Dermis microvascular lymphatic vessel endothelial cell (primary cell): ENCODE results near the gene ABCG5. TPM values are rescaled to one million over a fixed set of nuclear protein-coding genes. Genes with fewer than 3 reads are reported as not detected.

ENCODE experiments used
- DNase-seq, 2 donors: peaks; one replicate each; pipeline versions ENCODE4 v3.0.0 to v3.0.0-alpha.2; 2010; ENCODE audit warnings: low read depth in 2 of 2
- total RNA-seq: library from RNA; depleted of rRNA; stranded (reverse); fragments of >200 nt; gene quantifications from 2 replicates; pipeline ENCODE4 v1.2.1, GENCODE V29; 2014

Gene ABCG5
- not detected in 2 replicates for total RNA-seq

GRCh38 chr2:43838560-43839267 lies at the start of gene ABCG5, which contains the start of gene ABCG8:
Gene ABCG5 (minus strand): TSS chr2:43838839. CDS start chr2:43838679, 160 bp downstream.
Gene ABCG8 (plus strand): TSS chr2:43838971. CDS start chr2:43839054, 83 bp downstream.
- no peak for DNase-seq

DNA sequence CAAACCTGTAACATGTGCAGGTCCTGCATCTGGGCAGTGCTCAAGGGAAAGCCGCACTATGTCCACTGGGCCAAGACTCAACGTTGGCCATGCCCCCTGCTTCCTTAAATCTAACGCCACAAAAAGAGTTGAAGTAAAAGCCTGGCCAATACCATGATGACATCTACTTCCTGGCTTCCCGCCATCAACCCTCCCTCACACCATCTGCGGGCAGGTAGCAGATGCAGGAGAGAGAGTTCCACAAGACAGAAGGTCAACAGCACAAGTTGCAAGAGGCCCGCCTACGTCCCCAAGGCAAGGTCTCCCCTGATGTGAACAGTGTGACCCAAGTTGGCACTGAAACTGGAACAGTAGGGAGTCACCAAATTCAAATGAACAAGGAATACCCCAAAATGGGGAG lies 48.5 kb upstream of the ABCG5 start:
- no peak for DNase-seq

GRCh38 chr2:43885132-43885632 lies 46.5 kb upstream of the ABCG5 start:
- DNase-seq, result no peak

- no peak for DNase-seq
Observed at GRCh38 chr2:43884689-43885088, 46.0 kb upstream of the ABCG5 start.

DNA sequence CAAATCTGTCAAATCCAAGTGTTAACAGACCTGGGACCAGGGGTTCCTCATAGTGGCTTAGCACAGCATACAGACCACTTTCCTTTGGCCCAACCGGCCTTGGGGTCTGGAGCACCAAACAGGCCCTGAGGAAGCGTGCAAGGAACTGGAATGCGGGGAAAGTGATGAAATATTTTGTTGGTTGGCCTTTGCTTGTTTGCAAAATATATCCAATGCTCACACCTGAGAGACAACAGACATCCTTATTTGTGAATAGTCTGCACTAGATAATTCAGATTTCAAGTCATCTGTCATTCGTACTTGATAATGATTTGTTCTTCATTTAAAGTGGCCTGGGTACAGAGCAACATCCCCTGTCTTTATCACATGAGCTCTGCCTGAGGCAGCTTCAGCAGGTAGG lies 43.7 kb upstream of the ABCG5 start:
- DNase-seq, result no peak

- no peak for DNase-seq
Observed at GRCh38 chr2:43880952-43881351, 42.3 kb upstream of the ABCG5 start.

- DNase-seq, result no peak
Observed at GRCh38 chr2:43880471-43880870, 41.8 kb upstream of the ABCG5 start.

GRCh38 chr2:43879261-43879660 lies 40.6 kb upstream of the ABCG5 start:
- no peak for DNase-seq

GRCh38 chr2:43877782-43878464 lies 39.3 kb upstream of the ABCG5 start:
- peak in 1 of 2 donors; percentile 54 for DNase-seq

- no peak for DNase-seq
Observed at GRCh38 chr2:43874776-43875451, 36.3 kb upstream of the ABCG5 start.

- no peak for DNase-seq
Observed at GRCh38 chr2:43872151-43872550, 33.5 kb upstream of the ABCG5 start.

GRCh38 chr2:43855292-43855691 lies 16.7 kb upstream of the ABCG5 start:
- DNase-seq, result no peak

DNA sequence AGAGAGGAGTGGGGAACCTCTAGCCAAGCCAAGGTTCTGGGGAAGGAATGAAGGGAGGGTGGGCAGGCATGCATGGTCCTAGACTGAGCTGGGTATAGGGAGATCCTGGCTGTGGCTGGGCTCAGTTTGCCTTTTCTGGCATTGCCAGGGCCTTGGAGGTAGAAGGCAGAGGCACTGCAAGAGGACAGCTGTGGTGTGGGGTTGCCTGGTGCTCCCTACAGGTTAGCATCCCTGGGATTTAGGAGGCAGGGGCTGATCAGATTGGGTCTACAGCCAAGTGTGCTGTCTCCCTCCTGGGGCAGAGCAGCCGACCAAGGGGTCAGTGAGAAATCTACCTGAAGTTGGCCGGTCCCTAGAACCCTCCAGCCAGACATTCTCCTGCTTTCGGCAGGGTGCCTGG lies 16.0 kb upstream of the ABCG5 start:
- no peak for DNase-seq

- DNase-seq, result no peak
Observed at GRCh38 chr2:43853141-43854081, 14.8 kb upstream of the ABCG5 start.

DNA sequence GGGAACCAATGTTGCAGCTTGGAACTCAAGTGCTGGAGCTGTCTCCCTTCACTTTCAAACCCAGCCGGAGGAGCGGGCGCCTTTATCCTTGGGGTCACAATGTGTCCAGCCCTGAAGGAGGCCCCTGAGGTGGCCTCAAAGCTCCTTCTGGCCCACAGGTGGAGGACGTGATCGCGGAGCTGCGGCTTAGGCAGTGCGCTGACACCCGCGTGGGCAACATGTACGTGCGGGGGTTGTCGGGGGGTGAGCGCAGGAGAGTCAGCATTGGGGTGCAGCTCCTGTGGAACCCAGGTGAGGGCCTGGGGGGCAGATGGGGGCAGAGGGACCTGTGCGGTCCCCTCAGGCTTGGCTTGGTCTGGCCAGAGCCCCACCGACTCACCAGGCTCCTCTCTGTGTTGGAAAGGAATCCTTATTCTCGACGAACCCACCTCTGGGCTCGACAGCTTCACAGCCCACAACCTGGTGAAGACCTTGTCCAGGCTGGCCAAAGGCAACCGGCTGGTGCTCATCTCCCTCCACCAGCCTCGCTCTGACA lies 13.6 kb upstream of the ABCG5 start:
- no peak for DNase-seq

DNA sequence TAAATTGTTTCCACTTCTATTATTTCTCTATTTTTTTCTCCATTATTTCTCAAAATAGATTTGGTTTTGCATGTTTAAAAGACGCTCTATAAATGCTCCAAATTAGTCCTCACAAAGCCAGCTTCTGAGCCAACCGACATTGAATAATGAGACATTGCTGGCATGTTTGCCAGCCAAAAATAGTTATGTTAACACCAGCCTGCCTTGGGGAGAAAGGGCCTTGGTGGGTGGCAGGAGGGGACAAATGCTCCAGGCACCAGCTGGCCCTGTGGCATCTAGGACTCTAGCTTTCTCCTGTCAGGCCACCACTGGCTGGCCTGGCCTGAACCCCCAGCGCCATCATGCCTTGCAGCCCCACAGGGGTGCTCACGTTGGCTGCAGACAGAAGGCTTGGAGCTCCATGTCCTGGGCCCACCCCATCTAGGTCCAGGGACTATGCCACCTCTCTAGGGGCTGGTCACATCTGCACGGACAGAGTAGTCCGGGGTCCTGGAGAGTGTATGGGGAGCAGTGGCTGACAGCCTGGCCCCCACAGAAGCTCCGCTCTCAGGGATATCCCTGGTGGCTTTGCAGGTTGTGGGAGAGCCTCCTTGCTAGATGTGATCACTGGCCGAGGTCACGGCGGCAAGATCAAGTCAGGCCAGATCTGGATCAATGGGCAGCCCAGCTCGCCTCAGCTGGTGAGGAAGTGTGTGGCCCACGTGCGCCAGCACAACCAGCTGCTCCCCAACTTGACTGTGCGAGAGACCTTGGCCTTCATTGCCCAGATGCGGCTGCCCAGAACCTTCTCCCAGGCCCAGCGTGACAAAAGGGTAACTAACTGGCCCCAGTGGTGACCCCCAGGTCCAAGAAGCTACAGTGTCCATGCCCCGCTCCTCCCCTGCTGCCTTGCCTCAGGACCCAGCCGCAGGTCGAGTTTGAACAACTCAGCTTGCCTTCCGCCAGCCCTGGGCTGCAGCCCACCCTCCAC lies 12.7 kb upstream of the ABCG5 start:
- no peak for DNase-seq

GRCh38 chr2:43848214-43848613 lies 9.6 kb upstream of the ABCG5 start:
- DNase-seq, result no peak

- no peak for DNase-seq
Observed at GRCh38 chr2:43846140-43846793, 7.6 kb upstream of the ABCG5 start.

GRCh38 chr2:43845181-43845580 lies 6.5 kb upstream of the ABCG5 start:
- no peak for DNase-seq
